GM12878 (cell line): ENCODE results near the gene STPG3. TPM values are rescaled to one million over a fixed set of nuclear protein-coding genes. Genes with fewer than 3 reads are reported as not detected.
A peak's percentile ranks its signal among the peaks of the same experiment; 100 is the strongest.

Experiments used
- ESRRA ChIP-seq: IDR thresholded peaks from 2 replicates; pipeline ENCODE4 v1.6.1; 2012; ENCODE audit warnings: mild to moderate bottlenecking, low read length, improper control_type of control experiment
- ETV6 ChIP-seq, 2 experiments: fragments of 450-650 bp in 1 of 2; IDR thresholded peaks in 1 of 2; conservative IDR thresholded peaks in 1 of 2; 2 replicates each; pipeline ENCODE4 v1.6.1; 2014; ENCODE audit warnings: antibody characterized with exemption in 1 of 2, borderline replicate concordance in 1 of 2, low read depth in 1 of 2, mild to moderate bottlenecking in 1 of 2, moderate library complexity in 1 of 2
- FOS ChIP-seq: IDR thresholded peaks from 3 replicates; pipeline ENCODE4 v1.6.1; 2011; ENCODE audit warnings: borderline replicate concordance; ENCODE audit not compliant: insufficient read length; ENCODE audit errors: extremely low read depth
- FOXK2 ChIP-seq: fragments of 450-650 bp; IDR thresholded peaks from 2 replicates; pipeline ENCODE4 v1.6.1; 2017; ENCODE audit warnings: mild to moderate bottlenecking, moderate library complexity
- GABPA ChIP-seq: IDR thresholded peaks from 2 replicates; pipeline ENCODE4 v1.6.1; 2014; ENCODE audit warnings: antibody characterized with exemption, low read depth, mild to moderate bottlenecking, inconsistent platforms
- MYC ChIP-seq: IDR thresholded peaks from 2 replicates; pipeline ENCODE4 v1.6.1; 2011; ENCODE audit warnings: mild to moderate bottlenecking, low read length, moderate library complexity, inconsistent platforms; ENCODE audit not compliant: insufficient read depth, insufficient replicate concordance, insufficient read length, severe bottlenecking
- NFYA ChIP-seq: IDR thresholded peaks from 2 replicates; pipeline ENCODE4 v1.6.1; 2011; ENCODE audit warnings: low read depth, mild to moderate bottlenecking, low read length, improper control_type of control experiment, borderline replicate concordance
- RFX5 ChIP-seq: IDR thresholded peaks from 2 replicates; pipeline ENCODE4 v1.6.1; 2011; ENCODE audit warnings: low read depth, low read length, improper control_type of control experiment
- SMAD1 ChIP-seq: fragments of 450-650 bp; IDR thresholded peaks from 2 replicates; pipeline ENCODE4 v1.6.1; 2018; ENCODE audit warnings: mild to moderate bottlenecking, low read depth; ENCODE audit not compliant: partially characterized antibody
- SMAD5 ChIP-seq: IDR thresholded peaks from 2 replicates; pipeline ENCODE4 v1.6.1; 2016; ENCODE audit warnings: antibody characterized with exemption, low read depth
- TBL1XR1 ChIP-seq: IDR thresholded peaks from 2 replicates; pipeline ENCODE4 v1.6.1; 2012; ENCODE audit warnings: low read depth, low read length, improper control_type of control experiment
- ZNF24 ChIP-seq: fragments of 450-650 bp; IDR thresholded peaks from 2 replicates; pipeline ENCODE4 v1.6.1; 2017; ENCODE audit warnings: antibody characterized with exemption, mild to moderate bottlenecking
- polyA plus RNA-seq, 11 experiments: library from polyadenylated mRNA; depleted of rRNA in 4 of 11; unstranded in 6 of 11; stranded (reverse) in 5 of 11; fragments of >200 nt; fragmentation: Nextera tagmentation in 4 of 11; fragmentation: Illumina TruSeq in 1 of 11; extraction: Ambion mirVana in 4 of 11; extraction: Trizol in 1 of 11; gene quantifications; 1 replicate in 1 of 11; 2 replicates in 10 of 11; pipeline versions ENCODE4 v1.2.1 to v1.2.3, GENCODE V29; 2011 to 2016; ENCODE audit warnings: inconsistent platforms in 2 of 11, missing spikeins in 2 of 11, low read depth in 1 of 11
- total RNA-seq, 4 experiments: library from RNA; depleted of rRNA in 3 of 4; stranded (reverse); fragments of >200 nt in 3 of 4; fragmentation: Illumina TruSeq in 1 of 4; extraction: Trizol in 1 of 4; gene quantifications; 2 replicates each; pipeline versions ENCODE4 v1.2.1 to v1.2.3, GENCODE V29; 2013 to 2021
- TF ChIP-seq, protein P1 (sequence below): IDR thresholded peaks from 2 replicates; pipeline ENCODE4 v1.6.1; 2012; ENCODE audit warnings: low read depth, low read length, improper control_type of control experiment
- TF ChIP-seq, protein P2 (sequence below): fragments of 450-650 bp; IDR thresholded peaks from 2 replicates; pipeline ENCODE4 v1.6.1; 2018; ENCODE audit warnings: mild to moderate bottlenecking, low read depth, moderate library complexity; ENCODE audit not compliant: partially characterized antibody
- TF ChIP-seq, protein P3 (sequence below): IDR thresholded peaks from 2 replicates; pipeline ENCODE4 v1.6.1; 2011; ENCODE audit warnings: low read depth, low read length, improper control_type of control experiment, borderline replicate concordance
- TF ChIP-seq, protein P4 (sequence below): fragments of 150-350 bp; IDR thresholded peaks from 2 replicates; pipeline ENCODE4 v1.6.1; 2014; ENCODE audit warnings: mild to moderate bottlenecking, low read depth, low read length
- TF ChIP-seq, protein P5 (sequence below): fragments of 450-650 bp; IDR thresholded peaks from 2 replicates; pipeline ENCODE4 v1.6.1; 2017; ENCODE audit warnings: mild to moderate bottlenecking, moderate library complexity

The STPG3 gene
- total and polyA plus RNA-seq, 10 of the 15 experiments (the other 5 are each of a cell fraction or from before 2014, with no cell fraction given) = not detected

DNA sequence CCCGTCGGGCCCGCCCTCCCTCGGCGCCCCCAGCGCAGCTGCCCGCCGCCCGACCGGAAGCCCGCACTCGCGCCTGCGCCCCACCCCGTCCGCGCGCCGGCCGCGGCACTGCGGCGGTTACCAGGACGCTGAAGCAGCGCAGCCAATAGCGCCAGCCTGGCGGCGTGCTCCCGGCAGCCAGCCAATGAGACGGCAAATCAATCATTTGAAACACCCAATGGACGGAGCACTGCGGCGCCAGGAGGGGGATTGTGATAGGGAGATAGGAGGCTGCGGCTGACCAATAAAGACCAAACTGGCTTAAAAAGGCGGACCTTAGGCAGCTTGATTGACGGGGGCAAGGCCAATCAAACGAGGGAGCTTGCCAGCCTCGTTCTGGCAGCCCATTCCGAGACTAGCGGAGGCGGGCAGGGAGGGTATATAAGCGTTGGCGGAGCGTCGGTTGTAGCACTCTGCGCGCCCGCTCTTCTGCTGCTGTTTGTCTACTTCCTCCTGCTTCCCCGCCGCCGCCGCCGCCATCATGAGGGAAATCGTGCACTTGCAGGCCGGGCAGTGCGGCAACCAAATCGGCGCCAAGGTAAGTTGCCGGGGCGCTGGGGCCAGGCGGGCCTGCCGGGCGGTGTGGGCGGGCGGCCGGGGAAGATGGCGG is 10.1 kb upstream of the STPG3 start, which contains the start of gene TUBB4B (continued):
- TF ChIP-seq RFX5 (peak; percentile 75; the same call in 1 of the 2 replicates), MYC (no peak), SMAD5 (peak; percentile 99), GABPA (no peak), SMAD1 (peak; percentile 93), FOS (peak; percentile 99), NFYA (peak; percentile 85), ESRRA (peak; percentile 58; the same call in 1 of the 2 replicates), ETV6 (conservative IDR thresholded peaks at IDR 0.05 in 1 of 2, IDR thresholded peaks at IDR 0.05 in 1 of 2; ENCODE audit: borderline replicate concordance in 1 of 2, low read depth in 1 of 2) (no peak), FOXK2 (no peak), TBL1XR1 (peak; percentile 48; the same call in 1 of the 2 replicates), ZNF24 (peak; percentile 39; the same call in 1 of the 2 replicates)
- TF ChIP-seq, protein P1, sequence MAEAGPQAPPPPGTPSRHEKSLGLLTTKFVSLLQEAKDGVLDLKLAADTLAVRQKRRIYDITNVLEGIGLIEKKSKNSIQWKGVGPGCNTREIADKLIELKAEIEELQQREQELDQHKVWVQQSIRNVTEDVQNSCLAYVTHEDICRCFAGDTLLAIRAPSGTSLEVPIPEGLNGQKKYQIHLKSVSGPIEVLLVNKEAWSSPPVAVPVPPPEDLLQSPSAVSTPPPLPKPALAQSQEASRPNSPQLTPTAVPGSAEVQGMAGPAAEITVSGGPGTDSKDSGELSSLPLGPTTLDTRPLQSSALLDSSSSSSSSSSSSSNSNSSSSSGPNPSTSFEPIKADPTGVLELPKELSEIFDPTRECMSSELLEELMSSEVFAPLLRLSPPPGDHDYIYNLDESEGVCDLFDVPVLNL = peak; percentile 70; the same call in 1 of the 2 replicates
- TF ChIP-seq, protein P2, sequence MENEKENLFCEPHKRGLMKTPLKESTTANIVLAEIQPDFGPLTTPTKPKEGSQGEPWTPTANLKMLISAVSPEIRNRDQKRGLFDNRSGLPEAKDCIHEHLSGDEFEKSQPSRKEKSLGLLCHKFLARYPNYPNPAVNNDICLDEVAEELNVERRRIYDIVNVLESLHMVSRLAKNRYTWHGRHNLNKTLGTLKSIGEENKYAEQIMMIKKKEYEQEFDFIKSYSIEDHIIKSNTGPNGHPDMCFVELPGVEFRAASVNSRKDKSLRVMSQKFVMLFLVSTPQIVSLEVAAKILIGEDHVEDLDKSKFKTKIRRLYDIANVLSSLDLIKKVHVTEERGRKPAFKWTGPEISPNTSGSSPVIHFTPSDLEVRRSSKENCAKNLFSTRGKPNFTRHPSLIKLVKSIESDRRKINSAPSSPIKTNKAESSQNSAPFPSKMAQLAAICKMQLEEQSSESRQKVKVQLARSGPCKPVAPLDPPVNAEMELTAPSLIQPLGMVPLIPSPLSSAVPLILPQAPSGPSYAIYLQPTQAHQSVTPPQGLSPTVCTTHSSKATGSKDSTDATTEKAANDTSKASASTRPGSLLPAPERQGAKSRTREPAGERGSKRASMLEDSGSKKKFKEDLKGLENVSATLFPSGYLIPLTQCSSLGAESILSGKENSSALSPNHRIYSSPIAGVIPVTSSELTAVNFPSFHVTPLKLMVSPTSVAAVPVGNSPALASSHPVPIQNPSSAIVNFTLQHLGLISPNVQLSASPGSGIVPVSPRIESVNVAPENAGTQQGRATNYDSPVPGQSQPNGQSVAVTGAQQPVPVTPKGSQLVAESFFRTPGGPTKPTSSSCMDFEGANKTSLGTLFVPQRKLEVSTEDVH = no peak
- TF ChIP-seq, protein P3, sequence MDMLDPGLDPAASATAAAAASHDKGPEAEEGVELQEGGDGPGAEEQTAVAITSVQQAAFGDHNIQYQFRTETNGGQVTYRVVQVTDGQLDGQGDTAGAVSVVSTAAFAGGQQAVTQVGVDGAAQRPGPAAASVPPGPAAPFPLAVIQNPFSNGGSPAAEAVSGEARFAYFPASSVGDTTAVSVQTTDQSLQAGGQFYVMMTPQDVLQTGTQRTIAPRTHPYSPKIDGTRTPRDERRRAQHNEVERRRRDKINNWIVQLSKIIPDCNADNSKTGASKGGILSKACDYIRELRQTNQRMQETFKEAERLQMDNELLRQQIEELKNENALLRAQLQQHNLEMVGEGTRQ = no peak; the same call in 1 of the 2 replicates
- TF ChIP-seq, protein P4, sequence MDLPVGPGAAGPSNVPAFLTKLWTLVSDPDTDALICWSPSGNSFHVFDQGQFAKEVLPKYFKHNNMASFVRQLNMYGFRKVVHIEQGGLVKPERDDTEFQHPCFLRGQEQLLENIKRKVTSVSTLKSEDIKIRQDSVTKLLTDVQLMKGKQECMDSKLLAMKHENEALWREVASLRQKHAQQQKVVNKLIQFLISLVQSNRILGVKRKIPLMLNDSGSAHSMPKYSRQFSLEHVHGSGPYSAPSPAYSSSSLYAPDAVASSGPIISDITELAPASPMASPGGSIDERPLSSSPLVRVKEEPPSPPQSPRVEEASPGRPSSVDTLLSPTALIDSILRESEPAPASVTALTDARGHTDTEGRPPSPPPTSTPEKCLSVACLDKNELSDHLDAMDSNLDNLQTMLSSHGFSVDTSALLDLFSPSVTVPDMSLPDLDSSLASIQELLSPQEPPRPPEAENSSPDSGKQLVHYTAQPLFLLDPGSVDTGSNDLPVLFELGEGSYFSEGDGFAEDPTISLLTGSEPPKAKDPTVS = no peak
- TF ChIP-seq, protein P5, sequence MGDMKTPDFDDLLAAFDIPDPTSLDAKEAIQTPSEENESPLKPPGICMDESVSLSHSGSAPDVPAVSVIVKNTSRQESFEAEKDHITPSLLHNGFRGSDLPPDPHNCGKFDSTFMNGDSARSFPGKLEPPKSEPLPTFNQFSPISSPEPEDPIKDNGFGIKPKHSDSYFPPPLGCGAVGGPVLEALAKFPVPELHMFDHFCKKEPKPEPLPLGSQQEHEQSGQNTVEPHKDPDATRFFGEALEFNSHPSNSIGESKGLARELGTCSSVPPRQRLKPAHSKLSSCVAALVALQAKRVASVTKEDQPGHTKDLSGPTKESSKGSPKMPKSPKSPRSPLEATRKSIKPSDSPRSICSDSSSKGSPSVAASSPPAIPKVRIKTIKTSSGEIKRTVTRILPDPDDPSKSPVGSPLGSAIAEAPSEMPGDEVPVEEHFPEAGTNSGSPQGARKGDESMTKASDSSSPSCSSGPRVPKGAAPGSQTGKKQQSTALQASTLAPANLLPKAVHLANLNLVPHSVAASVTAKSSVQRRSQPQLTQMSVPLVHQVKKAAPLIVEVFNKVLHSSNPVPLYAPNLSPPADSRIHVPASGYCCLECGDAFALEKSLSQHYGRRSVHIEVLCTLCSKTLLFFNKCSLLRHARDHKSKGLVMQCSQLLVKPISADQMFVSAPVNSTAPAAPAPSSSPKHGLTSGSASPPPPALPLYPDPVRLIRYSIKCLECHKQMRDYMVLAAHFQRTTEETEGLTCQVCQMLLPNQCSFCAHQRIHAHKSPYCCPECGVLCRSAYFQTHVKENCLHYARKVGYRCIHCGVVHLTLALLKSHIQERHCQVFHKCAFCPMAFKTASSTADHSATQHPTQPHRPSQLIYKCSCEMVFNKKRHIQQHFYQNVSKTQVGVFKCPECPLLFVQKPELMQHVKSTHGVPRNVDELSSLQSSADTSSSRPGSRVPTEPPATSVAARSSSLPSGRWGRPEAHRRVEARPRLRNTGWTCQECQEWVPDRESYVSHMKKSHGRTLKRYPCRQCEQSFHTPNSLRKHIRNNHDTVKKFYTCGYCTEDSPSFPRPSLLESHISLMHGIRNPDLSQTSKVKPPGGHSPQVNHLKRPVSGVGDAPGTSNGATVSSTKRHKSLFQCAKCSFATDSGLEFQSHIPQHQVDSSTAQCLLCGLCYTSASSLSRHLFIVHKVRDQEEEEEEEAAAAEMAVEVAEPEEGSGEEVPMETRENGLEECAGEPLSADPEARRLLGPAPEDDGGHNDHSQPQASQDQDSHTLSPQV = no peak
